Suprapubic skin (tissue), 4 donors: Measurements from ENCODE around the gene SIX3.

ENCODE experiments used
- EP300 ChIP-seq: sonication (generic); formaldehyde crosslinking; IDR thresholded peaks from one replicate; pipeline ENCODE4 v1.6.1; 2017; ENCODE audit warnings: antibody characterized with exemption
- POLR2A ChIP-seq, 2 donors: fragments of 450-650 bp; IDR thresholded peaks; one replicate each; pipeline ENCODE4 v1.6.1; 2017; ENCODE audit warnings: antibody characterized with exemption in 2 of 2, mild to moderate bottlenecking in 2 of 2, moderate library complexity in 2 of 2
- POLR2AphosphoS5 ChIP-seq, 3 donors: sonication (generic); formaldehyde crosslinking; IDR thresholded peaks; one replicate each; pipeline ENCODE4 v1.6.1; 2017; ENCODE audit warnings: antibody characterized with exemption in 3 of 3
- TF ChIP-seq, protein P1 (sequence below), 2 donors: fragments of 200-600 bp in 1 of 2; fragments of 450-650 bp in 1 of 2; sonication (generic) in 1 of 2; IDR thresholded peaks; one replicate each; pipeline ENCODE4 v1.5.1; 2016 to 2019; ENCODE audit warnings: antibody characterized with exemption in 2 of 2, mild to moderate bottlenecking in 1 of 2, moderate library complexity in 1 of 2

DNA sequence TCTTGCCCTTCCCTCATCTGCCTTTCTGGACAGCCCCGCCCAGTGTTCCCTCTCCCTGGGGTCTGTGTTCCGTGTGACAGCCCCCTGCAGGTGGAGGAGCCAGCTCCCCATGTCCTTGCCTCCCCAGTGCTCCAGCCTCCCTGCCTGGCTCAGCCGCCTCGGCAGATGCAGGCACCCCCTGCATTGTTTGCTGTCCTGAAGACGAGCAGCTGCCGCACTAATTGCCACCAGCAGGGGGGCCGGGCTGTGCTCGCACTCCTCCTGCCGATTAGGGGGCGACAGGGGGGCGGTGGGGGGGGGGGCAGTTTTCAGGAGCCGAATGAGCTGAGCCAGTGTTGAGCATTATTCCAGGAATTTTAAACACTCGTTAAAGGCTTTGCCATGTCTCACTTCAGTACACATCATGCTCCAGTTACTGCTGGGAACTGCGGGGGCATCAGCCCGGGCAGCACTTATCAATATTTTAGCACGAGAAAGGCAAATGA, 23.3 kb downstream of the SIX3 start:
- TF ChIP-seq, protein P1, sequence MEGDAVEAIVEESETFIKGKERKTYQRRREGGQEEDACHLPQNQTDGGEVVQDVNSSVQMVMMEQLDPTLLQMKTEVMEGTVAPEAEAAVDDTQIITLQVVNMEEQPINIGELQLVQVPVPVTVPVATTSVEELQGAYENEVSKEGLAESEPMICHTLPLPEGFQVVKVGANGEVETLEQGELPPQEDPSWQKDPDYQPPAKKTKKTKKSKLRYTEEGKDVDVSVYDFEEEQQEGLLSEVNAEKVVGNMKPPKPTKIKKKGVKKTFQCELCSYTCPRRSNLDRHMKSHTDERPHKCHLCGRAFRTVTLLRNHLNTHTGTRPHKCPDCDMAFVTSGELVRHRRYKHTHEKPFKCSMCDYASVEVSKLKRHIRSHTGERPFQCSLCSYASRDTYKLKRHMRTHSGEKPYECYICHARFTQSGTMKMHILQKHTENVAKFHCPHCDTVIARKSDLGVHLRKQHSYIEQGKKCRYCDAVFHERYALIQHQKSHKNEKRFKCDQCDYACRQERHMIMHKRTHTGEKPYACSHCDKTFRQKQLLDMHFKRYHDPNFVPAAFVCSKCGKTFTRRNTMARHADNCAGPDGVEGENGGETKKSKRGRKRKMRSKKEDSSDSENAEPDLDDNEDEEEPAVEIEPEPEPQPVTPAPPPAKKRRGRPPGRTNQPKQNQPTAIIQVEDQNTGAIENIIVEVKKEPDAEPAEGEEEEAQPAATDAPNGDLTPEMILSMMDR (IDR thresholded peaks at IDR 0.05), result peak in 1 of 2 donors; percentile 32
- no peak for TF ChIP-seq EP300
- no peak for TF ChIP-seq POLR2AphosphoS5 (IDR thresholded peaks at IDR 0.05)
- no peak for TF ChIP-seq POLR2A (IDR thresholded peaks at IDR 0.05)
